ENCODE results near the gene LUC7L2. TPM values are rescaled to one million over a fixed set of nuclear protein-coding genes. Genes with fewer than 3 reads are reported as not detected.

The LUC7L2 gene
- 28.1 and 33.2 TPM in 2 replicates for polyA plus RNA-seq

GRCh38 chr7:139359366-139360209 lies at the start of gene LUC7L2:
TSS of gene LUC7L2 (plus strand) at chr7:139359894. CDS start at chr7:139360262, 368 bp downstream.

GRCh38 chr7:139341058-139341775 lies 18.5 kb upstream of the LUC7L2 start, which contains the start of gene FMC1:
TSS of gene FMC1 (plus strand) at chr7:139341337. CDS start at chr7:139341385, 48 bp downstream.

Other genes with a start within 250 kb of the LUC7L2 start
- gene UBN2, start 128.7 kb upstream of the LUC7L2 start, polyA plus RNA-seq: 7.0 and 8.5 TPM in 2 replicates
- 316 and 393 TPM in 2 replicates for gene FMC1, start 18.6 kb upstream of the LUC7L2 start, polyA plus RNA-seq
- gene KLRG2, start 123.8 kb downstream of the LUC7L2 start, polyA plus RNA-seq: not detected in 2 replicates
- 19.5 and 55.6 TPM in 2 replicates for gene CLEC2L, start 163.8 kb downstream of the LUC7L2 start, polyA plus RNA-seq

All from Purkinje cell (primary cell).